ENCODE measurements around the gene FBXO2. TPM values are rescaled to one million over a fixed set of nuclear protein-coding genes. Genes with fewer than 3 reads are reported as not detected.

FBXO2 gene
- total RNA-seq, 1 donor from 2014 or later, result 1.4 TPM

GRCh38 chr1:11681071-11681771 is 27.0 kb upstream of the FBXO2 start, which contains the start of gene MAD2L2:
TSS of gene MAD2L2 (minus strand) at chr1:11681148. CDS start at chr1:11680601, 547 bp downstream.
- Mint-ChIP-seq H3K9me3 (ENCODE audit: unreplicated experiment) (no peaks in the 10 kb centered on the region), H3K4me1 (ENCODE audit: unreplicated experiment) (peaks cover 21% of the 10 kb centered on the region), H3K4me3 (ENCODE audit: unreplicated experiment) (peak within 1 kb of the TSS; percentile 87), H3K27me3 (ENCODE audit: unreplicated experiment) (no peaks in the 10 kb centered on the region), H3K27ac (ENCODE audit: unreplicated experiment) (peak within 1 kb of the TSS; percentile 87), H3K36me3 (ENCODE audit: unreplicated experiment) (no peaks in the 10 kb centered on the region)
- DNase-seq (ENCODE audit: extremely low spot score, unreplicated experiment), result peak; percentile 95
- no peak for TF ChIP-seq CTCF (IDR thresholded peaks at IDR 0.05)

- Mint-ChIP-seq H3K4me3 (ENCODE audit: unreplicated experiment) (peak overlapping the region; percentile 87), H3K36me3 (ENCODE audit: unreplicated experiment) (peaks cover 2% of the 10 kb centered on the region), H3K27me3 (ENCODE audit: unreplicated experiment) (no peaks in the 10 kb centered on the region), H3K27ac (ENCODE audit: unreplicated experiment) (peak overlapping the region; percentile 83), H3K4me1 (ENCODE audit: unreplicated experiment) (peaks cover 21% of the 10 kb centered on the region), H3K9me3 (ENCODE audit: unreplicated experiment) (no peaks in the 10 kb centered on the region)
- DNase-seq (ENCODE audit: extremely low spot score, unreplicated experiment), result peak; percentile 85
- no peak for TF ChIP-seq CTCF (IDR thresholded peaks at IDR 0.05)
Observed at GRCh38 chr1:11680270-11681070, 26.2 kb upstream of the FBXO2 start.

GRCh38 chr1:11678442-11678841 is 24.2 kb upstream of the FBXO2 start:
- Mint-ChIP-seq H3K9me3 (ENCODE audit: unreplicated experiment) (no peaks in the 10 kb centered on the region), H3K4me3 (ENCODE audit: unreplicated experiment) (no peak overlapping the region), H3K36me3 (ENCODE audit: unreplicated experiment) (peaks cover 6% of the 10 kb centered on the region), H3K27ac (ENCODE audit: unreplicated experiment) (no peak overlapping the region), H3K4me1 (ENCODE audit: unreplicated experiment) (peaks cover 21% of the 10 kb centered on the region), H3K27me3 (ENCODE audit: unreplicated experiment) (no peaks in the 10 kb centered on the region)
- TF ChIP-seq CTCF (IDR thresholded peaks at IDR 0.05), result no peak
- DNase-seq (ENCODE audit: extremely low spot score, unreplicated experiment), result no peak

- peak; percentile 74 for DNase-seq (ENCODE audit: extremely low spot score, unreplicated experiment)
- no peak for TF ChIP-seq CTCF (IDR thresholded peaks at IDR 0.05)
- H3K27ac Mint-ChIP-seq (ENCODE audit: unreplicated experiment), result no peak overlapping the region
- no peak overlapping the region for H3K4me3 Mint-ChIP-seq (ENCODE audit: unreplicated experiment)
- H3K27me3 Mint-ChIP-seq (ENCODE audit: unreplicated experiment), result no peaks in the 10 kb centered on the region
- H3K4me1 Mint-ChIP-seq (ENCODE audit: unreplicated experiment), result peaks cover 14% of the 10 kb centered on the region
- H3K9me3 Mint-ChIP-seq (ENCODE audit: unreplicated experiment), result no peaks in the 10 kb centered on the region
- H3K36me3 Mint-ChIP-seq (ENCODE audit: unreplicated experiment), result peaks cover 8% of the 10 kb centered on the region
Observed at GRCh38 chr1:11676386-11677103, 22.3 kb upstream of the FBXO2 start.
